ENCODE results near the gene FOXP1. TPM values are rescaled to one million over a fixed set of nuclear protein-coding genes. Genes with fewer than 3 reads are reported as not detected.
A peak's percentile ranks its signal among the peaks of the same experiment; 100 is the strongest.

Gene FOXP1
- total RNA-seq, 3 donors from 2014 or later, result 61.9 to 267 (median 146) TPM

- Histone ChIP-seq H3K36me3 (no peaks in the 10 kb centered on the region), H3K27me3 (no peaks in the 10 kb centered on the region), H3K9me3 (no peaks in the 10 kb centered on the region), H3K4me1 (no peaks in the 10 kb centered on the region), H3K4me3 (no peak overlapping the region), H3K27ac (no peak overlapping the region)
- TF ChIP-seq POLR2AphosphoS5 (IDR thresholded peaks at IDR 0.05) (no peak), POLR2A (IDR thresholded peaks at IDR 0.05) (no peak), CTCF (IDR thresholded peaks at IDR 0.05) (no peak)
- no peak for DNase-seq (ENCODE audit: low spot score in 2 of 2)
- intact Hi-C loops (cut with DNase I; ENCODE audit: low total_unique reads), result no loop called here
Observed at GRCh38 chr3:71119171-71119570, 464.4 kb downstream of the FOXP1 start.

GRCh38 chr3:71118436-71118835, 465.1 kb downstream of the FOXP1 start:
- no peak overlapping the region for H3K4me3 ChIP-seq
- H3K27me3 ChIP-seq, result no peaks in the 10 kb centered on the region
- no peak for DNase-seq (ENCODE audit: low spot score in 2 of 2)
- H3K36me3 ChIP-seq, result no peaks in the 10 kb centered on the region
- H3K4me1 ChIP-seq, result no peaks in the 10 kb centered on the region
- H3K9me3 ChIP-seq, result no peaks in the 10 kb centered on the region
- no peak for TF ChIP-seq CTCF (IDR thresholded peaks at IDR 0.05)
- no peak for TF ChIP-seq POLR2AphosphoS5 (IDR thresholded peaks at IDR 0.05)
- no peak for TF ChIP-seq POLR2A (IDR thresholded peaks at IDR 0.05)
- H3K27ac ChIP-seq, result no peak overlapping the region
- intact Hi-C loops (cut with DNase I; ENCODE audit: low total_unique reads), result no loop called here

- H3K4me1 ChIP-seq, result no peaks in the 10 kb centered on the region
- no peaks in the 10 kb centered on the region for H3K36me3 ChIP-seq
- no peaks in the 10 kb centered on the region for H3K9me3 ChIP-seq
- TF ChIP-seq CTCF (IDR thresholded peaks at IDR 0.05), result no peak
- no peak for TF ChIP-seq POLR2A (IDR thresholded peaks at IDR 0.05)
- no peak for TF ChIP-seq POLR2AphosphoS5 (IDR thresholded peaks at IDR 0.05)
- H3K27ac ChIP-seq, result no peak overlapping the region
- no peaks in the 10 kb centered on the region for H3K27me3 ChIP-seq
- intact Hi-C loops (cut with DNase I; ENCODE audit: low total_unique reads), result no loop called here
- DNase-seq (ENCODE audit: low spot score in 2 of 2), result no peak
- no peak overlapping the region for H3K4me3 ChIP-seq
Observed at GRCh38 chr3:71117572-71118247, 465.8 kb downstream of the FOXP1 start.

- H3K27ac ChIP-seq, result no peak overlapping the region
- no peak overlapping the region for H3K4me3 ChIP-seq
- H3K4me1 ChIP-seq, result no peaks in the 10 kb centered on the region
- no peaks in the 10 kb centered on the region for H3K27me3 ChIP-seq
- TF ChIP-seq CTCF (IDR thresholded peaks at IDR 0.05) (no peak), POLR2A (IDR thresholded peaks at IDR 0.05) (no peak), POLR2AphosphoS5 (IDR thresholded peaks at IDR 0.05) (no peak)
- no peaks in the 10 kb centered on the region for H3K9me3 ChIP-seq
- intact Hi-C loops (cut with DNase I; ENCODE audit: low total_unique reads), result loop anchor here (1.0 kb wide), 1 partner anchor 12 kb away; no protein-coding TSS in a partner anchor
- H3K36me3 ChIP-seq, result no peaks in the 10 kb centered on the region
- no peak for DNase-seq (ENCODE audit: low spot score in 2 of 2)
Observed at GRCh38 chr3:71114610-71115009, 468.9 kb downstream of the FOXP1 start.

GRCh38 chr3:71112576-71112975, 471.0 kb downstream of the FOXP1 start:
- H3K4me1 ChIP-seq, result peaks cover 0 to 9% of the 10 kb centered on the region in 2 donors
- intact Hi-C loops (cut with DNase I; ENCODE audit: low total_unique reads), result loop anchor here (1.0 kb wide), 1 partner anchor 16 kb away; no protein-coding TSS in a partner anchor
- peak overlapping the region; percentile 42 to 62 for H3K27ac ChIP-seq
- DNase-seq (ENCODE audit: low spot score in 2 of 2), result no peak
- no peak overlapping the region for H3K4me3 ChIP-seq
- no peaks in the 10 kb centered on the region for H3K27me3 ChIP-seq
- H3K36me3 ChIP-seq, result no peaks in the 10 kb centered on the region
- H3K9me3 ChIP-seq, result no peaks in the 10 kb centered on the region
- TF ChIP-seq CTCF (IDR thresholded peaks at IDR 0.05), result no peak
- TF ChIP-seq POLR2A (IDR thresholded peaks at IDR 0.05), result no peak

All from breast epithelium (tissue), 4 donors.